ENCODE results near the gene PRKCD.

PRKCD gene

DNA sequence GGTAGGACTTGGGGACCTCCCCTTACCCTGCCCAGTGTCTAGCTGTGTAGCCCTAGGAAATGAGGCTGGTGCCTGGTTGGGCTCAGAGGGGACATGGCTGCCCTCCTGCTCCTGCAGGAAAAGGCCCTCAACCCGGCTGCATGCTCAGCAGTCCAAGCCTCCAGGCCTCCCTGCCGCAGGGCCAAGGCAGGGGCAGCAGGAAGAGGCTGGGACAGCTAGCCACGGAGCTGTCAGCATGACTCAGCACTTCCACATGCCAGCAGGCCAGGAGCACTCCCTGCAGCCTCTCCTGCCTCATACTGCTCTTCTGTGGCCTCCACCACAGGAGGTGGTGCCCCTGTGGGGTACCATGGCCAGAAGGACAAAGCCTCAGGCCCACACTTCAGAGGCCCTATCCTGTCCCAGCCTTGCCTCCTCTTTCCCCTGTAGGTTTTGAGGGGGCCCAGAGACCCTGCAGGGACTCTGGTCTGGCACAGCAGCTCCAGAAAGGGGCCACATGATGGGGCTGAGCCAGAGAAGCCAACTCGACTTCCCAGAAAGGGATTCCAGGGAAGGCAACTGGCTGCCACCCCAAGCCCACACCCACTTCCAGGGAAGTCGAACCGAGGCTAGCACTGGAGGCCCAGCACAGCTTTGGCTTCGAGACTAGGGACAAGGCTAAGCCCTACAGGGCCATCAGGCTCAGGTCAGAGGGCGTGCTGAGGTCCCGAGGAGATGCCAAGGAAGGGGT, 75.3 kb downstream of the PRKCD start:
- no peak for DNase-seq

- no peak for DNase-seq
Observed at GRCh38 chr3:53238051-53238850, 77.2 kb downstream of the PRKCD start.

- DNase-seq: no peak
Observed at GRCh38 chr3:53238886-53239285, 77.9 kb downstream of the PRKCD start.

GRCh38 chr3:53239800-53240199, 78.8 kb downstream of the PRKCD start:
- no peak for DNase-seq

- DNase-seq: no peak
Observed at GRCh38 chr3:53240989-53241972, 80.3 kb downstream of the PRKCD start.

GRCh38 chr3:53242155-53242554, 81.1 kb downstream of the PRKCD start:
- DNase-seq: no peak

Measured in NCI-H1436 (cell line).